GM04503 (cell line): Measurements from ENCODE around the gene RGS19.
"Not testable (repeated sequence)": the region's sequence is repeated elsewhere in the genome, so short reads cannot be mapped to it uniquely, and the experiment has no call there.

Source experiments
- DNase-seq: peaks from one replicate; pipeline ENCODE4 v3.0.0-alpha.2; 2012; ENCODE audit warnings: low read depth

The RGS19 gene

GRCh38 chr20:64092258-64093012, 13.1 kb upstream of the RGS19 start:
- DNase-seq: no peak

- no peak for DNase-seq
Measured at GRCh38 chr20:64091770-64092169, 12.5 kb upstream of the RGS19 start.

- no peak for DNase-seq
Measured at GRCh38 chr20:64091340-64091739, 12.0 kb upstream of the RGS19 start.

GRCh38 chr20:64090165-64090564, 10.8 kb upstream of the RGS19 start:
- no peak for DNase-seq

GRCh38 chr20:64088586-64088985, 9.3 kb upstream of the RGS19 start:
- DNase-seq: not testable (repeated sequence)

GRCh38 chr20:64087226-64087825, 8.0 kb upstream of the RGS19 start:
- not testable (repeated sequence) for DNase-seq

GRCh38 chr20:64086801-64087200, 7.5 kb upstream of the RGS19 start:
- DNase-seq: no peak

GRCh38 chr20:64084685-64085152, 5.4 kb upstream of the RGS19 start:
- no peak for DNase-seq

GRCh38 chr20:64083804-64084684, 4.7 kb upstream of the RGS19 start, which contains the start of gene LKAAEAR1:
Gene LKAAEAR1, minus strand, starts transcription at chr20:64084398. Its CDS starts 179 bp downstream, at chr20:64084219.
- DNase-seq: no peak

- no peak for DNase-seq
Measured at GRCh38 chr20:64083378-64083803, 4.1 kb upstream of the RGS19 start.

- DNase-seq: no peak
Measured at GRCh38 chr20:64082820-64083377, 3.6 kb upstream of the RGS19 start.

GRCh38 chr20:64082126-64082731, 2.9 kb upstream of the RGS19 start:
- DNase-seq: no peak

- DNase-seq: no peak
Measured at GRCh38 chr20:64081624-64081964, 2.3 kb upstream of the RGS19 start.

- no peak for DNase-seq
Measured at GRCh38 chr20:64080813-64081623, 1.7 kb upstream of the RGS19 start.

GRCh38 chr20:64080013-64080812, 895 bp upstream of the RGS19 start, which contains the start of gene OPRL1:
Gene OPRL1, plus strand, starts transcription at chr20:64080082. Its CDS starts 12,639 bp downstream, at chr20:64092721.
- DNase-seq: no peak

GRCh38 chr20:64078934-64079272, 415 bp downstream of the RGS19 start:
- DNase-seq: no peak

GRCh38 chr20:64077876-64078551, 1.3 kb downstream of the RGS19 start:
- no peak for DNase-seq

- DNase-seq: no peak
Measured at GRCh38 chr20:64077541-64077875, 1.8 kb downstream of the RGS19 start.

GRCh38 chr20:64077094-64077493, 2.2 kb downstream of the RGS19 start:
- no peak for DNase-seq
